B cell (primary cell): ENCODE data around the gene DLGAP3. TPM values are rescaled to one million over a fixed set of nuclear protein-coding genes. Genes with fewer than 3 reads are reported as not detected.
"Not testable (repeated sequence)": the region's sequence is repeated elsewhere in the genome, so short reads cannot be mapped to it uniquely, and the experiment has no call there.

Experiments used
- ATAC-seq: fragments of 200-7000 bp; cut with Tn5 transposase; one replicate; pipeline ENCODE4 v1.10.0; 2021; ENCODE audit warnings: low read depth, mild to moderate bottlenecking, moderate number of reproducible peaks, moderate library complexity
- CTCF ChIA-PET: fragments of 350-600 bp; sonication (Branson Sonifier 250); formaldehyde crosslinking; loops from one replicate; lab custom pipeline; 2021; ENCODE audit warnings: antibody characterized with exemption, inconsistent platforms; lab: Charles Lee
- POLR2A ChIA-PET: fragments of 350-600 bp; sonication (Branson Sonifier 250); formaldehyde crosslinking; loops from one replicate; lab custom pipeline; 2021; ENCODE audit warnings: antibody characterized with exemption; lab: Charles Lee
- DNase-seq: peaks from one replicate; pipeline ENCODE4 v3.0.0; 2013
- H2AFZ ChIP-seq: 2 replicates; pipeline ENCODE4 v1.6.1; 2012; ENCODE audit warnings: mild to moderate bottlenecking, low read depth, low read length; ENCODE audit not compliant: insufficient read depth, poor library complexity, severe bottlenecking
- H3K27ac ChIP-seq, 2 donors: 1 replicate in 1 of 2; 2 replicates in 1 of 2; pipeline ENCODE4 v1.5.1; 2012 to 2013; ENCODE audit warnings: low read length in 2 of 2, mild to moderate bottlenecking in 2 of 2, moderate library complexity in 1 of 2
- H3K27me3 ChIP-seq, 4 experiments: fragments of 200-600 bp in 1 of 4; sonication (generic) in 1 of 4; replicated peaks in 1 of 4; 1 replicate in 2 of 4; 2 replicates in 2 of 4; pipeline versions ENCODE4 v1.6.1 to v1.7.0; 2013 to 2016; ENCODE audit warnings: low read length in 3 of 4, mild to moderate bottlenecking in 2 of 4, mixed read lengths in 1 of 4, moderate library complexity in 1 of 4; ENCODE audit not compliant: insufficient read depth in 4 of 4, control insufficient read depth in 3 of 4; ENCODE audit errors: control extremely low read depth in 1 of 4
- H3K36me3 ChIP-seq, 2 experiments: replicated peaks in 1 of 2; 1 replicate in 1 of 2; 2 replicates in 1 of 2; pipeline versions ENCODE4 v1.6.1 to v1.7.1; 2013; ENCODE audit warnings: low read length in 1 of 2; ENCODE audit not compliant: insufficient read depth in 2 of 2, control insufficient read depth in 1 of 2; ENCODE audit errors: control extremely low read depth in 1 of 2, extremely low read depth in 1 of 2
- H3K4me1 ChIP-seq, 2 donors: fragments of 200-600 bp in 1 of 2; sonication (generic) in 1 of 2; 1 replicate in 1 of 2; 2 replicates in 1 of 2; pipeline versions ENCODE4 v1.5.1 to v1.6.1; 2013 to 2017; ENCODE audit warnings: low read length in 2 of 2; ENCODE audit not compliant: control insufficient read depth in 2 of 2, insufficient read depth in 2 of 2
- H3K4me2 ChIP-seq: replicated peaks from 2 replicates; pipeline ENCODE3; 2012; ENCODE audit warnings: mild to moderate bottlenecking, low read depth, low read length; ENCODE audit not compliant: poor library complexity, severe bottlenecking
- H3K4me3 ChIP-seq, 5 experiments: fragments of 200-600 bp in 1 of 5; sonication (generic) in 1 of 5; 1 replicate in 3 of 5; 2 replicates in 2 of 5; pipeline versions ENCODE4 v1.5.1 to v1.7.0; 2011 to 2016; ENCODE audit warnings: low read length in 4 of 5, mild to moderate bottlenecking in 4 of 5, low read depth in 2 of 5, control low read depth in 1 of 5, moderate library complexity in 1 of 5; ENCODE audit not compliant: insufficient read depth in 1 of 5; ENCODE audit errors: control extremely low read depth in 1 of 5, extremely low read depth in 1 of 5
- H3K79me2 ChIP-seq: fragments of 200-600 bp; sonication (generic); one replicate; pipeline ENCODE4 v1.6.0; 2016; ENCODE audit warnings: low read length; ENCODE audit not compliant: control insufficient read depth, insufficient read depth
- H3K9ac ChIP-seq: fragments of 200-600 bp; sonication (generic); 2 replicates; pipeline ENCODE4 v1.6.1; 2017; ENCODE audit warnings: mild to moderate bottlenecking, low read length, moderate library complexity
- H3K9me3 ChIP-seq, 3 donors: one replicate each; pipeline versions ENCODE4 v1.6.1 to v1.7.1; 2013; ENCODE audit warnings: low read length in 2 of 3; ENCODE audit not compliant: control insufficient read depth in 2 of 3, insufficient read depth in 1 of 3; ENCODE audit errors: control extremely low read depth in 1 of 3
- H4K20me1 ChIP-seq: 2 replicates; pipeline ENCODE4 v1.6.0; 2012; ENCODE audit warnings: mild to moderate bottlenecking, low read length; ENCODE audit not compliant: insufficient read depth, control insufficient read depth, poor library complexity, severe bottlenecking
- H3K27ac Mint-ChIP-seq: one replicate; pipeline ENCODE4 v1.8.0; 2021; ENCODE audit warnings: mixed read lengths
- H3K27me3 Mint-ChIP-seq: one replicate; pipeline ENCODE4 v1.8.0; 2021; ENCODE audit warnings: mixed read lengths
- H3K4me1 Mint-ChIP-seq: one replicate; pipeline ENCODE4 v1.8.0; 2021; ENCODE audit warnings: mixed read lengths
- H3K4me3 Mint-ChIP-seq: one replicate; pipeline ENCODE4 v1.8.0; 2021; ENCODE audit warnings: mixed read lengths
- H3K9me3 Mint-ChIP-seq: one replicate; pipeline ENCODE4 v1.8.0; 2022; ENCODE audit warnings: mixed read lengths; ENCODE audit not compliant: insufficient read depth
- EZH2 ChIP-seq: IDR thresholded peaks from 2 replicates; pipeline ENCODE4 v1.6.1; 2012; ENCODE audit warnings: borderline replicate concordance, low read depth, mild to moderate bottlenecking, moderate library complexity, low read length; ENCODE audit not compliant: insufficient read depth, poor library complexity, severe bottlenecking
- WGBS: methylation state at CpG from one replicate; pipeline ENCODE4 v1.1.5; 2013; ENCODE audit warnings: missing lambda C conversion rate; ENCODE audit not compliant: insufficient coverage; 5-methylcytosine and 5-hydroxymethylcytosine counted together
- intact Hi-C: fragments of 100-400 bp; cut with micrococcal nuclease; formaldehyde crosslinking; loops from one replicate; pipeline ENCODE4 v1.10.0; 2022
- polyA plus RNA-seq: library from polyadenylated mRNA; depleted of rRNA; stranded (reverse); fragments of >200 nt; gene quantifications from 2 replicates; pipeline ENCODE4 v1.2.3, GENCODE V29; 2012
- total RNA-seq, 2 donors: library from RNA; stranded (reverse); fragments of 120-200 nt in 1 of 2; gene quantifications; 1 replicate in 1 of 2; 2 replicates in 1 of 2; pipeline versions ENCODE4 v1.2.3 to v1.2.4, GENCODE V29; 2013 to 2022

The DLGAP3 gene
- total and polyA plus RNA-seq, 2 donors (not counting 1 experiment from before 2014, with no cell fraction given), result 2.3 to 2.4 TPM

GRCh38 chr1:34967672-34968071, 38.2 kb upstream of the DLGAP3 start:
- H3K27me3 Mint-ChIP-seq, POLR2A ChIA-PET, H3K36me3 ChIP-seq, H3K4me1 ChIP-seq, H3K79me2 ChIP-seq, H4K20me1 ChIP-seq, H3K4me1 Mint-ChIP-seq, H3K27ac Mint-ChIP-seq, H3K4me2 ChIP-seq, H3K27me3 ChIP-seq, H3K4me3 ChIP-seq, intact Hi-C loops, ATAC-seq, H2AFZ ChIP-seq, CTCF ChIA-PET, DNase-seq, H3K9me3 Mint-ChIP-seq, H3K9ac ChIP-seq, H3K27ac ChIP-seq, H3K4me3 Mint-ChIP-seq: not testable (repeated sequence)
- peaks cover 0 to 14% (median 3%) of the 10 kb centered on the region in 3 donors for H3K9me3 ChIP-seq
- WGBS, result no CpG with 5 or more reads among the region's 36 CpGs

DNA sequence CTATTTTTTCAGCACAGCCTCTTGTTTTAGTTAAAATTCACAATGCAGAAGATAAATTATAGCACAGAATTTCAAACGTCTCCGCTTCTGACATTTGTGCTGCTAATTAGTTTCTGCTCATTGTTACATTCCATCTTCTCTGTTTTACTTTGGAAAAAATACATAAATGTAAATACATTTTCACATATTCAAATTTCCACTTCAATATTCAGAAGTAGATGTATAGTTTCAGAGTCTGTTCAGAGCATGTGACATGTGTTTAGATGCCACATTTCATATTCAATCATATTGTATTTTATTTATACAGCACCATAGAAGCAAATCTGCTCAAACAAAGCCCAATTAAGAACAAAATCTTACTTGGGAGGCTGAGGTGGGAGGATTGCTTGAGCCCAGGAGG, 36.1 kb upstream of the DLGAP3 start:
- DNase-seq, result no peak
- Histone ChIP-seq H3K27me3 (no peaks in the 10 kb centered on the region), H3K27ac (no peak overlapping the region), H3K9ac (no peak overlapping the region), H2AFZ (no peak overlapping the region), H3K79me2 (no peaks in the 10 kb centered on the region), H3K4me3 (no peak overlapping the region), H3K9me3 (peaks cover 0 to 14% (median 3%) of the 10 kb centered on the region in 3 donors), H3K4me2 (no peak overlapping the region), H3K4me1 (no peaks in the 10 kb centered on the region), H4K20me1 (no peaks in the 10 kb centered on the region), H3K36me3 (no peaks in the 10 kb centered on the region)
- no peak for TF ChIP-seq EZH2
- Mint-ChIP-seq H3K4me3 (no peak overlapping the region), H3K4me1 (no peaks in the 10 kb centered on the region), H3K27me3 (no peaks in the 10 kb centered on the region), H3K9me3 (no peaks in the 10 kb centered on the region), H3K27ac (no peak overlapping the region)
- intact Hi-C loops, result no loop called here
- ATAC-seq, result no peak
- CTCF ChIA-PET, result no interaction called here
- WGBS, result no CpG with 5 or more reads among the region's 2 CpGs
- POLR2A ChIA-PET, result no interaction called here
